Peyer's patch (tissue), 4 donors: ENCODE measurements around the gene TUBB4A. TPM values are rescaled to one million over a fixed set of nuclear protein-coding genes. Genes with fewer than 3 reads are reported as not detected.

ENCODE experiments used
- DNase-seq, 3 donors: peaks; one replicate each; pipeline ENCODE4 v3.0.0-alpha.2; 2017 to 2019
- H3K27ac ChIP-seq, 4 donors: fragments of 200-600 bp; sonication (generic); one replicate each; pipeline ENCODE4 v1.5.1; 2016 to 2019
- H3K27me3 ChIP-seq, 2 donors: fragments of 200-600 bp; sonication (generic); one replicate each; pipeline ENCODE4 v1.5.1; 2019
- H3K36me3 ChIP-seq, 3 donors: fragments of 200-600 bp; sonication (generic); one replicate each; pipeline ENCODE4 v1.5.1; 2016 to 2019
- H3K4me1 ChIP-seq, 4 donors: fragments of 200-600 bp; sonication (generic); one replicate each; pipeline ENCODE4 v1.5.1; 2016 to 2019
- H3K4me3 ChIP-seq, 4 donors: fragments of 200-600 bp; sonication (generic); 1 replicate in 3 of 4; 2 replicates in 1 of 4; pipeline ENCODE4 v1.5.1; 2016 to 2019; ENCODE audit warnings: mild to moderate bottlenecking in 1 of 4
- H3K9me3 ChIP-seq, 4 donors: fragments of 200-600 bp; sonication (generic); one replicate each; pipeline ENCODE4 v1.5.1; 2016 to 2019; ENCODE audit warnings: mild to moderate bottlenecking in 1 of 4
- CTCF ChIP-seq, 6 experiments: fragments of 450-650 bp in 4 of 6; fragments of 200-600 bp in 2 of 6; sonication (generic) in 1 of 6; IDR thresholded peaks; one replicate each; pipeline ENCODE4 v1.5.1; 2017 to 2019; ENCODE audit warnings: antibody characterized with exemption in 6 of 6, mild to moderate bottlenecking in 3 of 6, moderate library complexity in 1 of 6
- POLR2A ChIP-seq, 2 donors: fragments of 450-650 bp; IDR thresholded peaks; one replicate each; pipeline ENCODE4 v1.5.1; 2017; ENCODE audit warnings: antibody characterized with exemption in 2 of 2, mild to moderate bottlenecking in 2 of 2, moderate library complexity in 2 of 2
- total RNA-seq, 4 donors: library from RNA; depleted of rRNA; stranded (reverse); fragments of >200 nt; gene quantifications; one replicate each; pipeline ENCODE4 v1.1.0, GENCODE V29; 2016

Gene TUBB4A
- total RNA-seq, 4 donors from 2014 or later: 0.54 to 1.6 TPM; not detected in 2

DNA sequence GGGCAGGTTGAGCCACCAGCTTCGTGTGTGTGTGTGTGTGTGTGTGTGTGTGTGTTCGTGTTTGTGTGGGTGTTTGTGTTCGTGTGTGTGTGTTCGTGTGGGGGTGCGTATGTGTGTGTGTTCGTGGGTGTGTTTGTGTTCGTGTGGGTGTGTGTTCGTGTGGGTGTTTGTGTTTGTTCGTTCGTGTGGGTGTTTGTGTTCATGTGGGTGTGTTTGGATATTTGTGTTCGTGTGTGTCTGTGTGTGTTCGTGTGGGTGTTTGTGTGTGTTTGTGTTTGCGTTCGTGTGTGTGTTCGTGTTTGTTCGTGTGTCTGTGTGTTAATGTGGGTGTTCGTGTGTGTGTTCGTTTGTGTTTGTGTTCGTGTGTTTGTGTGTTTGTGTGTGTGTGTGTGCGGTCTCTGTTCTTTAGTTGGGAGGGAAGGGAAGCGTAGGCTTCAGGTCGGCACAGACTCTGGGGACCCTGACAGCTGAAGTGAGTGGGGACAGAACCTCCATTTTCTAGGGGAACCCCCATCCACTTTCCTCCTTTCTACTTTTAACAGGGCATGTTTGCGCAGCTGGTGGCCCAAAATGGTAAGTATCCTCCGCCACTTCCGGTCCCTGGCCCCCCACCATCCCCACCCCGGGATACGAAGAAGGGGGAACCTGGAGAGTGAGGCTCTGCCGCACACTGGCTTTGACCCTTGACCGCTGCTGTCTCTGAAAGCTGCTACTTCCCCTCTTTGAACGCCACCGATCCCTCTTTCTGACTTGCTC lies 30.3 kb upstream of the TUBB4A start:
- DNase-seq: peak; percentile 45 to 73 (median 58)
- no peaks in the 10 kb centered on the region for H3K36me3 ChIP-seq
- H3K4me1 ChIP-seq: peaks cover 0 to 26% (median 15%) of the 10 kb centered on the region in 4 donors
- H3K4me3 ChIP-seq: peak overlapping the region in 2 of 4 donors; percentile 46 to 64
- no peaks in the 10 kb centered on the region for H3K9me3 ChIP-seq
- peak overlapping the region in 2 of 4 donors; percentile 74 to 86 for H3K27ac ChIP-seq
- H3K27me3 ChIP-seq: peaks cover 0 to 4% of the 10 kb centered on the region in 2 donors
- TF ChIP-seq POLR2A (IDR thresholded peaks at IDR 0.05) (no peak), CTCF (IDR thresholded peaks at IDR 0.05) (no peak)

- Histone ChIP-seq H3K27ac (peak overlapping the region in 2 of 4 donors; percentile 74 to 86), H3K27me3 (peaks cover 0 to 4% of the 10 kb centered on the region in 2 donors), H3K9me3 (no peaks in the 10 kb centered on the region), H3K4me3 (peak overlapping the region; percentile 46 to 64 (median 58)), H3K4me1 (peaks cover 0 to 26% (median 15%) of the 10 kb centered on the region in 4 donors), H3K36me3 (no peaks in the 10 kb centered on the region)
- DNase-seq: no peak
- TF ChIP-seq POLR2A (IDR thresholded peaks at IDR 0.05) (no peak), CTCF (IDR thresholded peaks at IDR 0.05) (no peak)
These were observed 29.8 kb upstream of the TUBB4A start for GRCh38 chr19:6531956-6532243.

DNA sequence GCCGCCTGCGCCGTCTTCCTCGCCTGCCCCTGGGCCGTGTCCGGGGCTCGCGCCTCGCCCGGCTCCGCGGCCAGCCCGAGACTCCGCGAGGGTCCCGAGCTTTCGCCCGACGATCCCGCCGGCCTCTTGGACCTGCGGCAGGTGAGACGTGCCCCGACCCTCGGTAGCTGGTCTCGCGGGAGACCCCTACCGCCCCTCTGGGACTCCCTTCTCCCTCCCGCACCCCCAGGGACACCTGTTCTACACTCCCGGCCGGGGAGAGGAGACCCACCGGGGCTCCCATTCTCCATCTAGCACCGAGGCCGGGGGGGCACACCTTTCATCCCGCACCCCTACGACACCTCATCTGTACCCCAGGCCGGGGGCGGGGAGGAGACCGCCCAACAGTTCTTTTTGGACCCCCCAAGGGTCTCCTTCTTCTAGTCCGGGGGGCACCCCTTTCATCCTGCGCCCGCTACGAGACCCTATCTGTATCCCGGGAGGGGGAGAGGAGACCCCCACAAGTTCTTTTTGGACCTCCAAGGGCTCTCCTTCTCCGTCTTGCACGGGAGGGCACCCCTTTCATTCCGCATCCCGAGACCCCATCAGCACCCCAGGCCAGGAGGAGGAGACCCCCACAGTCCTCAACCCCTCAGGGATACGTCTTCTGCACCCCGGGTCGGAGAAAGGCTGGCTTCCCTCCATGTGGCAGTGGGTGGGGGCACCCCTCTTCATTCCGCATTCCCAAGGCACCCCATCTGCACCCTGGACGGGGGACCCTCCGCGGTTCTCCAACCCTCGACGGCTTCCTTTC lies 29.2 kb upstream of the TUBB4A start:
- Histone ChIP-seq H3K27ac (peak overlapping the region; percentile 18 to 86 (median 56)), H3K27me3 (peaks cover 0 to 4% of the 10 kb centered on the region in 2 donors)

GRCh38 chr19:6530386-6531162 lies 28.5 kb upstream of the TUBB4A start, which contains the start of gene TNFSF9:
TNFSF9 (plus strand) TSS chr19:6531026; CDS start chr19:6531037, 11 bp downstream.
- Histone ChIP-seq H3K27me3 (peaks cover 0 to 4% of the 10 kb centered on the region in 2 donors), H3K27ac (peak within 1 kb of the TSS; percentile 18 to 86 (median 56)), H3K9me3 (no peaks in the 10 kb centered on the region), H3K36me3 (no peaks in the 10 kb centered on the region), H3K4me1 (peaks cover 0 to 26% (median 12%) of the 10 kb centered on the region in 4 donors), H3K4me3 (peak within 1 kb of the TSS; percentile 46 to 64 (median 58))
- DNase-seq: peak; percentile 89 to 96 (median 94)
- TF ChIP-seq CTCF (IDR thresholded peaks at IDR 0.05) (no peak), POLR2A (IDR thresholded peaks at IDR 0.05) (peak; percentile 41 to 62)

More for the DNA sequence above, 29.2 kb upstream of the TUBB4A start:
- Histone ChIP-seq H3K36me3 (no peaks in the 10 kb centered on the region), H3K9me3 (no peaks in the 10 kb centered on the region), H3K4me1 (peaks cover 0 to 26% (median 12%) of the 10 kb centered on the region in 4 donors), H3K4me3 (peak overlapping the region; percentile 46 to 64 (median 58))
- TF ChIP-seq CTCF (IDR thresholded peaks at IDR 0.05) (no peak), POLR2A (IDR thresholded peaks at IDR 0.05) (no peak)
- DNase-seq: no peak

DNA sequence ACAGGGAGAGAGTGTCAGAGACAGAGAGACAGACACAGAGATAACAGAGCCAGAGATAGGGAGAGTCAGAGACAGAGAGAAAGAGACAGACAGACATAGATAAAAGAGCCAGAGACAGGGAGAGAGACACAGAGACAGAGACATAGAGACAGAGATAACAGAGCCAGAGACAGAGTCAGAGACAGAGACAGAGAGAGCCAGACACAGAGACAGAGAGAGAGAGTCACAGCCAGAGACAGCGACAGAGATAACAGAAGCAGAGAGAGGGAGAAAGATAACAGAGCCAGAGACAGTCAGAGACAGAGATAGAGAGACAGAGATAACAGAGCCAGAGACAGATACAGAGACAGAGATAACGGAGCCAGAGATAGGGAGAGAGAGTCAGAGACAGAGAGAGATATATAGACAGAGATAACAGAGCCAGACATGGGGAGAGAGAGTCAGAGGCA lies 27.9 kb upstream of the TUBB4A start:
- Histone ChIP-seq H3K9me3 (no peaks in the 10 kb centered on the region), H3K27me3 (peaks cover 0 to 4% of the 10 kb centered on the region in 2 donors), H3K27ac (no peak overlapping the region), H3K4me1 (peaks cover 0 to 26% (median 12%) of the 10 kb centered on the region in 4 donors), H3K4me3 (peak overlapping the region in 1 of 4 donors; percentile 54), H3K36me3 (no peaks in the 10 kb centered on the region)
- TF ChIP-seq POLR2A (IDR thresholded peaks at IDR 0.05) (no peak), CTCF (IDR thresholded peaks at IDR 0.05) (no peak)
- no peak for DNase-seq
